Activated T-cell treated with anti-CD3 and anti-CD28 coated beads for 48 hours (primary cell): Measurements from ENCODE around the gene TGIF1.
"Not testable (repeated sequence)": the region's sequence is repeated elsewhere in the genome, so short reads cannot be mapped to it uniquely, and the experiment has no call there.

Experiments used
- DNase-seq: peaks from one replicate; pipeline ENCODE4 v3.0.0-alpha.2; 2020; ENCODE audit warnings: low read depth

The TGIF1 gene

GRCh38 chr18:3455907-3456685, 6.1 kb downstream of the TGIF1 start:
- DNase-seq, result no peak

GRCh38 chr18:3456686-3457069, 6.7 kb downstream of the TGIF1 start:
- no peak for DNase-seq

- DNase-seq, result no peak
These were observed 7.3 kb downstream of the TGIF1 start for GRCh38 chr18:3457261-3457724.

GRCh38 chr18:3458378-3458777, 8.4 kb downstream of the TGIF1 start:
- DNase-seq, result no peak

GRCh38 chr18:3458952-3459853, 9.2 kb downstream of the TGIF1 start:
- no peak for DNase-seq

- DNase-seq, result no peak
These were observed 10.9 kb downstream of the TGIF1 start for GRCh38 chr18:3460823-3461398.

- DNase-seq, result no peak
These were observed 11.7 kb downstream of the TGIF1 start for GRCh38 chr18:3461704-3462103.

- DNase-seq, result no peak
These were observed 13.1 kb downstream of the TGIF1 start for GRCh38 chr18:3463051-3463450.

GRCh38 chr18:3466045-3466444, 16.1 kb downstream of the TGIF1 start:
- no peak for DNase-seq

GRCh38 chr18:3466872-3467271, 16.9 kb downstream of the TGIF1 start:
- no peak for DNase-seq

GRCh38 chr18:3468066-3468705, 18.2 kb downstream of the TGIF1 start:
- no peak for DNase-seq

GRCh38 chr18:3468833-3469232, 18.9 kb downstream of the TGIF1 start:
- DNase-seq, result no peak

- no peak for DNase-seq
These were observed 21.2 kb downstream of the TGIF1 start for GRCh38 chr18:3471141-3471648.

GRCh38 chr18:3472121-3472520, 22.1 kb downstream of the TGIF1 start:
- DNase-seq, result not testable (repeated sequence)

GRCh38 chr18:3472681-3473544, 22.9 kb downstream of the TGIF1 start:
- no peak for DNase-seq

- no peak for DNase-seq
These were observed 28.4 kb downstream of the TGIF1 start for GRCh38 chr18:3478262-3478978.

- DNase-seq, result no peak
These were observed 30.1 kb downstream of the TGIF1 start for GRCh38 chr18:3479978-3480509.

GRCh38 chr18:3480827-3481573, 31.0 kb downstream of the TGIF1 start:
- DNase-seq, result no peak

- no peak for DNase-seq
These were observed 31.8 kb downstream of the TGIF1 start for GRCh38 chr18:3481696-3482210.
